ENCODE data around the gene RRAS. TPM values are rescaled to one million over a fixed set of nuclear protein-coding genes. Genes with fewer than 3 reads are reported as not detected.

The RRAS gene
- total RNA-seq, 1 experiment from 2014 or later: 55.9 TPM

DNA sequence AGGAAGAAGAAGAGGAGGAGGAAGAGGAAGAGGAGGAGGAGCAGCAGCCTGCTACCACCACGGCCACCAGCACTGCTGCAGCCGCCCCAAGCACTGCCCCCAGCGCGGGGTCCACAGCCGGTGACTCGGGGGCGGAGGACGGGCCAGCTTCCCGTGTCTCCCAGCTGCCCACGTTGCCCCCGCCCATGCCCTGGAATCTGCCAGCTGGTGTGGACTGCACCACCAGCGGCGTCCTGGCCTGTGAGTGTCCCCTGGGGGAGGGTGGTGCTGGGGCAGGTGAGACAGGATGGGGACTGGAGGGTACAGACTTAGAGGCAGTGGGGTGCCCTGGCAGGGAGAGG is 13.5 kb upstream of the RRAS start:
- Histone ChIP-seq H3K4me2 (ENCODE audit: low read length) (no peak overlapping the region), H3K27me3 (ENCODE audit: insufficient read depth, low read length) (no peaks in the 10 kb centered on the region), H3K9me2 (ENCODE audit: insufficient read depth) (no peaks in the 10 kb centered on the region), H3K4me3 (replicated peaks in 1 of 2; ENCODE audit: low read depth in 1 of 2, low read length in 2 of 2) (no peak overlapping the region), H3K27ac (ENCODE audit: low read depth, low read length) (no peak overlapping the region), H3K4me1 (ENCODE audit: control insufficient read depth in 1 of 2, insufficient read depth in 2 of 2, low read length in 2 of 2) (no peaks in the 10 kb centered on the region), H2AFZ (ENCODE audit: low read depth, low read length, poor library complexity, severe bottlenecking) (no peak overlapping the region), H3K9me3 (ENCODE audit: control insufficient read depth in 1 of 2, insufficient read depth in 1 of 2, low read depth in 1 of 2, low read length in 2 of 2) (no peaks in the 10 kb centered on the region), H3K9ac (ENCODE audit: low read length) (no peak overlapping the region), H3K36me3 (ENCODE audit: control insufficient read depth in 1 of 2, insufficient read depth in 2 of 2, low read length in 2 of 2) (peaks cover 36 to 44% of the 10 kb centered on the region in 2 experiments; a peak in 3 of 4 replicates), H3K79me2 (ENCODE audit: insufficient read depth, low read length) (peaks cover 24% of the 10 kb centered on the region; the same call in 1 of the 2 replicates), H4K20me1 (ENCODE audit: insufficient read depth) (no peaks in the 10 kb centered on the region)
- POLR2A ChIA-PET: no interaction called here
- CTCF ChIA-PET: no interaction called here
- TF ChIP-seq SP1 (IDR thresholded peaks at IDR 0.05; ENCODE audit: low read depth) (no peak), JUND (IDR thresholded peaks at IDR 0.05) (no peak), SIN3A (IDR thresholded peaks at IDR 0.05; ENCODE audit: low read depth) (no peak), POLR2AphosphoS5 (IDR thresholded peaks at IDR 0.05; ENCODE audit: low read depth, low read length) (no peak), FOSL1 (IDR thresholded peaks at IDR 0.05; ENCODE audit: low read depth) (no peak), POLR2A (IDR thresholded peaks at IDR 0.05; ENCODE audit: borderline replicate concordance, extremely low read depth, insufficient read depth, insufficient read length) (no peak), CEBPB (IDR thresholded peaks at IDR 0.05; ENCODE audit: low read depth) (no peak), EZH2phosphoT487 (IDR thresholded peaks at IDR 0.05; ENCODE audit: borderline replicate concordance) (no peak), ZNF274 (IDR thresholded peaks at IDR 0.05; ENCODE audit: low read depth, low read length) (no peak)
- TF ChIP-seq, protein P1, sequence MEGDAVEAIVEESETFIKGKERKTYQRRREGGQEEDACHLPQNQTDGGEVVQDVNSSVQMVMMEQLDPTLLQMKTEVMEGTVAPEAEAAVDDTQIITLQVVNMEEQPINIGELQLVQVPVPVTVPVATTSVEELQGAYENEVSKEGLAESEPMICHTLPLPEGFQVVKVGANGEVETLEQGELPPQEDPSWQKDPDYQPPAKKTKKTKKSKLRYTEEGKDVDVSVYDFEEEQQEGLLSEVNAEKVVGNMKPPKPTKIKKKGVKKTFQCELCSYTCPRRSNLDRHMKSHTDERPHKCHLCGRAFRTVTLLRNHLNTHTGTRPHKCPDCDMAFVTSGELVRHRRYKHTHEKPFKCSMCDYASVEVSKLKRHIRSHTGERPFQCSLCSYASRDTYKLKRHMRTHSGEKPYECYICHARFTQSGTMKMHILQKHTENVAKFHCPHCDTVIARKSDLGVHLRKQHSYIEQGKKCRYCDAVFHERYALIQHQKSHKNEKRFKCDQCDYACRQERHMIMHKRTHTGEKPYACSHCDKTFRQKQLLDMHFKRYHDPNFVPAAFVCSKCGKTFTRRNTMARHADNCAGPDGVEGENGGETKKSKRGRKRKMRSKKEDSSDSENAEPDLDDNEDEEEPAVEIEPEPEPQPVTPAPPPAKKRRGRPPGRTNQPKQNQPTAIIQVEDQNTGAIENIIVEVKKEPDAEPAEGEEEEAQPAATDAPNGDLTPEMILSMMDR (IDR thresholded peaks at IDR 0.05 in 2 of 3, conservative IDR thresholded peaks at IDR 0.05 in 1 of 3; ENCODE audit: borderline replicate concordance in 1 of 3, insufficient read depth in 1 of 3, low read depth in 2 of 3, low read length in 2 of 3): no peak
- intact Hi-C loops (cut with micrococcal nuclease): no loop called here
- DNase-seq (ENCODE audit: low read depth, low spot score) (no peak), ATAC-seq (no peak)
- no TSS peak for BruUV-seq (replicated peaks)
- RAD21 ChIA-PET (ENCODE audit: low non-redundant PET in 1 of 2, low total read pairs in 2 of 2, uncharacterized antibody in 2 of 2, unreplicated experiment in 2 of 2): no interaction called here

Measured in HCT116 (cell line).